Activated CD8-positive, alpha-beta memory T cell treated with anti-CD3 and anti-CD28 coated beads for 24 hours (primary cell): Measurements from ENCODE around the gene TOX2.
A peak's percentile ranks its signal among the peaks of the same experiment; 100 is the strongest.

Source experiments
- DNase-seq: peaks from one replicate; pipeline ENCODE4 v3.0.0-alpha.2; 2020

The TOX2 gene, protein sequence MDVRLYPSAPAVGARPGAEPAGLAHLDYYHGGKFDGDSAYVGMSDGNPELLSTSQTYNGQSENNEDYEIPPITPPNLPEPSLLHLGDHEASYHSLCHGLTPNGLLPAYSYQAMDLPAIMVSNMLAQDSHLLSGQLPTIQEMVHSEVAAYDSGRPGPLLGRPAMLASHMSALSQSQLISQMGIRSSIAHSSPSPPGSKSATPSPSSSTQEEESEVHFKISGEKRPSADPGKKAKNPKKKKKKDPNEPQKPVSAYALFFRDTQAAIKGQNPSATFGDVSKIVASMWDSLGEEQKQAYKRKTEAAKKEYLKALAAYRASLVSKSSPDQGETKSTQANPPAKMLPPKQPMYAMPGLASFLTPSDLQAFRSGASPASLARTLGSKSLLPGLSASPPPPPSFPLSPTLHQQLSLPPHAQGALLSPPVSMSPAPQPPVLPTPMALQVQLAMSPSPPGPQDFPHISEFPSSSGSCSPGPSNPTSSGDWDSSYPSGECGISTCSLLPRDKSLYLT

DNA sequence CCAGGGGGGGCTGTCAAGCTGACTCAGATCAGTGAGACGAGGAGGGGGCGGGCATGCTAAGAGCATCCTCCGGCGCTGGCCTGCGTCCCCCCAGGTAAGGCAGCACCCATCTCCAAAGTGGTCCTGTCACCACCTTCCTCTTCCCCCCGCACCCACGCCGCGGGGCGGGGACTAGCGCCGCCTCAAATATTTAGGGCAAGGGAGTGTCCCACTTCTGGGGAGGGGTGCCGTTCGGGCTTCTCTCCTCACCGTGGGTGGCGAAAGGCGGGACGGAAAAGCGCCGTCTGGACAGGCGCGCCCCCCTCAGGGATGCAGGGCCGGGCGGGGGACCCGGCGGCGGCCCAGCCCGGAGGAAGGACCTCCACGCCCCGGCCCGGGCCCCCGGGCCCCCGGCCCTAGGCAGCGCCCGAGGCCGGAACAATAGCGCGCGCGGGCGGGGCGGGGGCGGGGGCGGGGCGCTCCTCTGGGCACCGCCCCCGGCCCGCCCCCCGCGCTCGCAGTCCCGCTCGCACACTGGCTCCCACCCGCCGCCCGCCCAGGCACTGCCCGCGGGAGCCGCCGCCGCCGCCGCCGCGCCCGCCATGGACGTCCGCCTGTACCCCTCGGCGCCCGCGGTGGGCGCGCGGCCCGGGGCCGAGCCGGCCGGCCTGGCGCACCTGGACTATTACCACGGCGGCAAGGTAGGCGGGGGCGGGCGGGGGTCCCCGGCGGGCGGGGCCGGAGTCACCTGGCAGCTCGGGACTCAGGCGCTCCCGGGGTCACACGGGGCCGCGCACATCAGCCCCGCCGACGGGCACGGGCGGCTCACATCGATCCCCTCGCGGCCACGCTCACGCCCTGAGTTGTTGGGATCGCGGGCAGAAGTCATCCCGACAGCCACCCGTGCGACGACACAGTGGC is at the start of gene TOX2:
Gene TOX2 (plus strand): TSS at position 542 of the 900 bp plus-strand sequence. CDS start 40 bp downstream, at position 582.
- DNase-seq = peak; percentile 66

DNA sequence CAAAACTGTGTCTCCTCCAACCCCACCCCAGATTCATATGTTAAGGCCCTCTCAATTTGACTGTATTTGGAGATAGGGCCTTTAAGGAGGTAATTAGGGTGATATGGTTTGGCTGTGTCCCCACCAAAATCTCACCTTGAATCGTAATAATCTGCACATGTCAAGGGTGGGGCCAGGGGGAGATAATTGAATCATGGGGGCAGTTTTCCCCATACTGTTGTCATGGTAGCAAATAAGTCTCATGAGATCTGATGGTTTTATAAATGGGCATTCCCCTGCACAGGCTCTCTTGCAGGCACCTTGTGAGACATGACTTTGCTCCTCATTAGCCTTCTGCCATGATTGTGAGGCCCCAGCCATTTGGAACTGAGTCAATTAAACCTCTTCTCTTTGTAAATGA is 46.6 kb upstream of the TOX2 start:
- no peak for DNase-seq

DNA sequence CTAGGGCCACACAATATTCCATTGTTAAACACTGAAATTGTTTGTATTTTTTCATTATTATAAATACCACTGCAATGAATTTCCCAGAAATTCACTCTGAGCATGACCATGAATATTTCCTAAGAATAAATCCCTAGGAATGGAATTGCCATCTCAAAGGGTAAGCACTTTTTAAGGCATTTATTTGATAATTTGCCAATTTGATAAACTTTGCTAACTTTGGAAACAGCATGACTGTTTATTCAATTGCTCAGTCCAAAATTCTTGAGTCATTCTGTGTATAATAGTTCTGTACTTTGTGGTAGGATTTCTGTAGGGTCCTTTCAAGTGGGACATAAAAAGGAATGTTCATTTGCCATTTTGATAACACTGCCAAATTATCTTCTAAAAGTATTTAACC is 44.2 kb upstream of the TOX2 start:
- no peak for DNase-seq

DNA sequence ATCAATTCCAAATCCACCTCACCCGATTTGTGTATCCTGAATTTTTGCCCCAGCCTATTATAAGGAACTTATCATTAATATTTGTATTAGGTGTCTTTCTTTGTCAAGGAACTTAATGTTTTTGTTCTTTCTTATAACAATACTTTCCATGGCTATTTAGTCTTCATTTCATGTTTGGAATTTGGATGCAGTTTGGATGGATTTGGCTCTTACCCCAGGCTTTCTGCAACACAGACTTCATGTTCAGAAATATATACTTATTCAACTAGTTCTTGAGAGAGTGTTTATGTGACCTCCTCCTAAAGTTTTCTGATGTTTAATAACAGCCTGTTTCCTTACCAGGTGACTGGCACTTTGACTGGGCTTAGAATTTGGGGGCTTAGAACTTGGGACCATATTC is 35.9 kb upstream of the TOX2 start:
- no peak for DNase-seq

DNA sequence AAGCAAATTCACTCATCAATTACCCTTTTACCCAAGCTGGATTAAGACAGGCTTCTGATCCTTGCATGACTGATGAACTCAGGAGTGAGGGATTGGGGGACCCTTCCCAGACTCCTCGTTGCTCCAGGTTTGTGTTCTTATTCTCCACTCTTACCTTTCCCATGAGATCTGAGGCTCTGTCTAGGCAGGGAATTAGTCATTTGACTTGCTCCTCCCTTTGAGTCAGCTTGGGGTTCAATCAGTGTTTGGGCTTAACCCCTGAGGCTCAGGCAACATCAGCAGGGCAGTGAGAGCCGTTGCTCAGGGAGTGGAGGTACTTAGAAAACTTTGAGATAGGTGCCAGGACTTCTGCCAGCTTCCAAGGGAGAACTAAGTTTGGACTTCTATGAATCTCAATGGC is 20.7 kb upstream of the TOX2 start:
- no peak for DNase-seq

DNA sequence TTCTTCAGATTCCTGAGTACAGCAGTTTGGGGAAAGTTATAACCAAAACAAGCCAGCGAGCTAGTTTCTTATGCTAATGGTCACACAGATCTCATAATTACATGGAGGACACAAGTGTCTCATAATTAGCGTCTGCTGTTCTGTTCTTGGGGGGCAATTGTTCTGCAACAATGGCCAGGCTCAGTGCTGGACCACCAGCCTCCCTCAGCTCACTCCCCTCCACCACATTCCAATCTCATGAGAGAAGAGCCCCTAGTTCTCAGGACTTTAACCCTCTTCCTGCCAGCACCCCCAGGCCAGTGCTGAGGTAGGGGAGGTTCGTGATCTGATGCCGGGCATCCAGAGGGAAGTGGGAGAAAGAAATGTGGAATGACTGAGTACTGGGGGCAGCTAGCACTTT is 20.2 kb upstream of the TOX2 start:
- no peak for DNase-seq

DNA sequence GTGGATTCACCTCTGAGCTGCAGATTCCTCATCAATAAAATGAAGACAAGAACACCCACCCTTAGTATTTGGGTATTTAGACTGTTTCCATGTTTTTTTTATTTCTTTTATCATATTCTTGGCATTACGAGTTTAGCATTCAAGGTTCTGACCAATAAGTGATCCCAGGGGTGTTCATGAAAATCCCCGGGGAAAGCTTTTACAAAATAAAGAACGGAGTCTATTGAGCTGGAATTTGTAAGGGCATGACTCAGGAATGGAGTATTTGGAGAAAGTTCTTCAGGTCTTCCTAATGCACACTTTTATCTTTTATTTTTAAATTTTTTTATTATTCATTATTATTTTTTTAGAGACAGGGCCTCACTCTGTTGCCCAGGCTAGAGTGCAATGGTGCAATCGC is 19.4 kb upstream of the TOX2 start:
- no peak for DNase-seq

DNA sequence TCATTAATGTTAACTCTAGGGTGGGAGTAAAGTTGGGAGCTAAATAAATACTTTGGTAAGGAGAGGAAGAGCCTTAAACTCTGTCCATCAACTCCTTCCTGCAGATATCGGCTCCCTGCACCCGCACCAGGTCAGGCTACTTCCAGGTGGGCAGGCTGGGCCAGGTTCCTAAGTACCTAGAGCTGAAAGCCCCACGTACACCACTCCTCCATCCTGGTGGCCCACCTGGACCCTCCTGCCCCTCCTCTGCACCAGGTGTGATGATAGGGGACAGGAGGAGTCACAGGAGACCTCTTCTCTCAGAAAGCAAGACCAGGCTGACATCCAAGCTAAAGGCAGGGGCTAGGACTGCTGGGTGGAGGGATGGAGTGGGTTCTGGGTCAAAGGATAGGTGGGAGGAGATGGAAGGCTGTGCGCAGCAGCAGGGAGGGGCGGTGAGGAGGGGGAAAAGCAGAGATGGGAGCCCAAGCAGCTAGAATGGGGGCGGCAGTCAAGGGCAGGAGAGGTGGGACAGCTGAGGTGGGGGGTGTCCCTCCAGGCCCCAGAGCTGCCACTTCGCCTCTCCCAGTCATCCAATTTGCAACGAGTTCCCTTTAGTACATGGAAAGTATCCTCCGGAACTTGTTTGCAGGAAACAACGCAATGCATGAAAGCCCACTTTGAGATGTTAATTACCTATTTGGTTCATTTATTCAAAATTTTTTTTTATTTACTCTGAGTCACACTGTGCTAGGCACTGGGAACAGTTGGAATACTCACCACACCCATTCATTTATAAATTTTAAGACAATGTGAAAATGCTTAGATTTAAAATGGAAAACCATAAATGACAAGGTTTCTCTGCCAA is 15.2 kb upstream of the TOX2 start:
- no peak for DNase-seq

DNA sequence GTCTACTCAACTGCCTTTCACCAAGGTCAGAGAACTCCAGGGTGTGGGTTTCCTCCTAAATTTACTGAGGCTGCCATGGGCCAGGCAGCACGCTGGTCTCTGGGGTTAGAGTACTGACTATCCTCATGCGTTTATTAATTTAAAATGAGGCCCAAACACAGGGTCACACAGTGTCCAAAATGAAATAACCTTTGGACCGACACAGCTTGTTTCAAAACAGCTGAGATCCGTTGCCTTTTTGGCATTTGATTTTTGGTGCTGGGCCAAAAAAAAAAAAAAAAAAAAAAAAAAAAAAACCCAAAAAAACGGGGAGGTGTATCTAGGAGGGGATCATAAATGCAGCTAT is 14.6 kb upstream of the TOX2 start:
- no peak for DNase-seq

DNA sequence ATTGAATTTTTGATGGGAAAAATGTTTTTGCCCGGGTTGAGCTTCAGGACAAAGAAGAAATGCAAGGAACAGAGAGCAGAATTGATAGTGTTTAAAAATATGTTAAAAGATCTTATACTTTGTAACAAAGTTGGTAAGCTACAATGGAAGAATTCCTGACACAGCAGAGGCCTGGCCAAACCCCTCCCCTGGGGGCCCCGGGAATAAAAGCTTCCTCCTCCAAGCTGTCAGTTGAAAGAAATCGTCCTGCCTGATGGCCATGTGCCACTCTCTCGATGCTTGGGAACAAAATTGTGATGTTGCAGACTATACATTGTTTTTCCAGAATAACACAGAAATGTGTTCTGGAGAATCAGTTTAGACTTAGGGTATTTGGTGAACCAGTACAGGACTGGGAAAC is 14.2 kb upstream of the TOX2 start:
- DNase-seq = no peak

DNA sequence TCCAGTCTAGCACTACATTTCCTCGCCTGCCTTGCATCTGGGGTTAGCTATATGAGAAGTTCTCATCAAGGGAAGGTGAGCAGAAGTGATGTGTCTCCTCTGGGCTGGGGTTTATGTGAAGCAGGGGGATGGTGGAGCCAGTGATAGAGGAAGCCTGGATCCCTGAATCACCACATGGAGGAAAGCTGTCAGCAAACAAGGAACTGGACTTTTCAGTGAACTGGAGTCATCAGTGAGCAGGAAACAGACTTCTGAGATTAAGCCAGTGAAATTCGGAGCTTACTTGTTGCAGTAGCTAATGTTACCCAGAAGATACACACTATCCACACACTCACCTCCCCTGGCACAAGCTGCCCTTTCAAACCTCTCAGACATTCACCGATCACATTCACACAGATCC is 13.4 kb upstream of the TOX2 start:
- DNase-seq = no peak

DNA sequence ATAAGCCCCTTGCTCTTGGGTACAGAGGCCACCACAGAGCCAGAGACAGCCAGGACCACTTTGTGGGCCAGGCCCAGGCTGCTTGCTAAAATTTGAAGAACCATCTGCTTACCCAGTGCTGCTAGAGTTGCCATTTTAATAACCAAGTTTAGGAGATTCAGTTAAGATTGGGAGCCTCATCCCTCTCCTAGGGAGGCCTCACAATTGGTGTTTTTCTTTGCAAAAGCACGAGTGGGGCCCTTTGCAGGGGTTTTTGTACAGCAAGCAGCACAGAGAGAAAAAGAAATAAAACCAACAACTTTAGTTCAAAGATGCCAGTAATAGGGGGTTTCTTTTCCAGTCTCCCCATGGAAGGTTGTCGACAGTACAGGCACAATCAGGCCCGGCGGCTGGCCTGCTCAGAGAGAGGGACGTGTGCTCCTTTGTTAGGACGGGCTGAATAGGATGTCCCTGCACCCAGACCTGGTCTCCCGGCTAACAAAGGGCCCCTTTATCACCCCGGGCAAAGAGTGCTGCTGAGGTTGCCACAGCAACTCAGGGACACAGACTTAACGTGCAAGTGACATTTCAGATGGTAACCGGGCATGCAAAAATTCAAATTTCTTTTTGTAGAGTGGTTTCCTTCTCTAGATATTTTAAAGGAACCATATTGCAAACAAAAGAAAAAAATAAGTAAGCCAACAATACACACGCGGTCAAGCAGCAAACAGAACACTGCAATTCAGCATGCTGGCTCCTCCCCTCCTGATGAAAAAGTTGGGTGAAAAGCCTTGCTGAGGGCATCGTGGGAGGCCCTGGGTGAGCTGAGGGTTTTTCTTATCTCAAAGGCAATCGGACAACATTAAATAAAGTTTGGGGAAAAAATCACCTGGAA is 10.5 kb upstream of the TOX2 start:
- DNase-seq = no peak

DNA sequence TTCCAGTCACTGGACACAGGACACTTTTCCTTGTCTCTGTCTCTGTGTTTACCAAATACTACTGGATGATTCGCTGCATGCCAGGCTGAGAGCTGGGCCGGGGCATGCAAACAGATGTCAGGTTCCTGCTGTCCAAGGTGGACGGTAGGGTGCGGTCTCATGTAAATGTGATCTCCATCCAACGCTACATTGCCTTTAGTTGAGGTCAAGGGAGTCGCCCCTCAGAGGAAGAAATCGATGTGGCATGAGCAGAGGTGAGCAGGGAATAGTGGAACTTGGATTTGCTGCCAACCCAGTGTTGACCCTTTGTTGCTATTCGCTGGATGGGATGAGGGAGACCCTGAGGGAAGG is 9.8 kb upstream of the TOX2 start:
- no peak for DNase-seq

DNA sequence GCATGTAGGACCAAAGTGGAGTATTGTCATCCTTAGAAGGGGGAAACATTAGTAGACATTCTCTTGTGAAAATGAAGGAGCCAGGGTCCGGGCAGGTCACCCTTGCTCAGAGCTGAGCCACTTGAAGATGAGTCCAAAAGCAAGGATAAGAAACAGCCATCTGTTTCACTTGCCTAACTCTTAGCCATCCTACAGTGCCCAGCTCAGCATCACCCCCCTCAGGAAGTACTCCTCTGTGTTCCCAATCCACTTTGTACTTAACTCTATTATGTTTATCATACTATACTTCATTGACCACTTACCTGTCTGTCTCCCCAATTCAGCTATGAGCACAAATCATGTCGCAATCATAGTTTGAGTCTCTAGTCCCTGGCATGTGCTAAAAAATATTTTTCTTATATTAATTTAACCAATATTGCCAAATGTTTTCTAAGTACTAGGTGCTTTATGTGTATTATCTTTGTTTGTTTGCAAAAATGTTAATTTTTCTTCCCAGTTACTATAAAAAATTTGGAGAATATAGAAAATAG is 8.1 kb upstream of the TOX2 start:
- DNase-seq = no peak

DNA sequence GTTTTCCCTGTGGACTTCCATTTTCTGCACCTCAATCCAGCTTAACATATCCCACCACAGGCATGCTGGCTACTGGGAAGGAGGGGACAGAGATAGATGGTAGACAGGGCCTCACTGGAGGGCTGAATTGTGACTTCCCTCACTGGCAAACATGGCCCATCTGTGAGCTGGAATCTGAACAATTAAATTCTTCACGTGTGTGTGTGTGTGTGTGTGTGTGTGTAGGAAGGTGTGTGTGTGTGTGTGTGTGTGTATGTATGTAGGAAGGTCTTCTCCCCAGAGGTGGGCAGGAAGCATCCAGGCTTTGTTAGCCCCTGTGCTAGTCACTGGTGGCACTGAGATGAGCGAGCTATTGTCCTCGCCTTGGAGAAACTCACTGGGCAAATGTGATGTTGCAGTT is 5.4 kb upstream of the TOX2 start:
- peak; percentile 48 for DNase-seq

DNA sequence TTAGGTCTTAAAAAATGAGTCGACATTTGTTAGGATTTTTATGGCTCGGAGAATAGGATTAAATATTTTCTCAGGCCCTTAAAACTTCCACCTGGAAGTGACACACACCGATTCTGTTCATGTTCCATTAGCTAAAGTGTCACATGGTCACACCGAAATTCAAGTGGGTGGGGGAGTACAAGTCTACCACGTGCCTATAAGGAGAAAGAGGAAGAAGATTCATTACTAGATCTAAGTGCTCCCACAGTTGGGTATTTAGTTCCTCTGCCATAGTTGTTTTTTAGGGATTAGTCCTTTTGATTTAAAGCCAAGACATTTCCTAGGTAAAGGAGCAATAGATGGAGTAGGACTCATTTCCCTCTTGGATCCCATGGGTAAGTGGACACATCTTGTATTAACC is 4.9 kb upstream of the TOX2 start:
- peak; percentile 26 for DNase-seq

DNA sequence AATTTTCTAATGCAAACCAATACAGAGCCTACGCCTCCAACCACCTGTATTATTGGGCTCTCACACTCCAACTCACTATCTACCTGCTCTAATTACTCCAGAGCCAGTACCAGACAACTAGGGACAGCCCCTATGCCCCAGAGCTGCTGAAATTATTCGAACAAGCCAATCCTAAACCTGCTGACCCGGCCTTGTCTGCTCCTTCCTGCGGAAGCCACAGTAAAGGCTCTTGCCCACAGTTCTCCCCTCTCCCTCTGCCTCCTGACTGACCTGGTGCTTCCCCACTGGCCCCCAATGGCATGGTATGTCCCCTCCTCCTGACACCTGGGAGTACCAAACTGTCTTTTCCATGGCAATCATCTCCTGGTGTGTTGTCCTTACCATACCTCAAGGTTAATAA is 4.1 kb upstream of the TOX2 start:
- peak; percentile 47 for DNase-seq

DNA sequence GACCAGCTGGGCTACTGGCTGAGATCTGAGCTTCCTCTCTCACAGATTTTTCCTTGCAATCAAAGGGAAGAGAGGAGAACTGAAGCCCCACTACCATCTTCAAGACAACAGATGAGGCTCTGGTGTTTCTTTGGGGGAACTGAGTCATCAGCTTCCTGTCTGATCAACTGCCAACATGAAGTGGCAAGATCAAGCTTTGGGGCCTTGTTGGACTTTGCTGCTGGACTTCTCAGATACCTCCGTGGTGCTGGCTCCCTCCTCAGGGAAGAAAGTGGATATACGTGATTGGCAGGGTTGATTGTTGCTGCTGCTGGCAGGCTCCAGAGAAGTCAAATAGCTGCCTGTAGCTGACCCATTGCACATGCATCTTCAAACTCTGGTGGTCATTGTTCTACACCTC is 3.6 kb upstream of the TOX2 start:
- peak; percentile 44 for DNase-seq

DNA sequence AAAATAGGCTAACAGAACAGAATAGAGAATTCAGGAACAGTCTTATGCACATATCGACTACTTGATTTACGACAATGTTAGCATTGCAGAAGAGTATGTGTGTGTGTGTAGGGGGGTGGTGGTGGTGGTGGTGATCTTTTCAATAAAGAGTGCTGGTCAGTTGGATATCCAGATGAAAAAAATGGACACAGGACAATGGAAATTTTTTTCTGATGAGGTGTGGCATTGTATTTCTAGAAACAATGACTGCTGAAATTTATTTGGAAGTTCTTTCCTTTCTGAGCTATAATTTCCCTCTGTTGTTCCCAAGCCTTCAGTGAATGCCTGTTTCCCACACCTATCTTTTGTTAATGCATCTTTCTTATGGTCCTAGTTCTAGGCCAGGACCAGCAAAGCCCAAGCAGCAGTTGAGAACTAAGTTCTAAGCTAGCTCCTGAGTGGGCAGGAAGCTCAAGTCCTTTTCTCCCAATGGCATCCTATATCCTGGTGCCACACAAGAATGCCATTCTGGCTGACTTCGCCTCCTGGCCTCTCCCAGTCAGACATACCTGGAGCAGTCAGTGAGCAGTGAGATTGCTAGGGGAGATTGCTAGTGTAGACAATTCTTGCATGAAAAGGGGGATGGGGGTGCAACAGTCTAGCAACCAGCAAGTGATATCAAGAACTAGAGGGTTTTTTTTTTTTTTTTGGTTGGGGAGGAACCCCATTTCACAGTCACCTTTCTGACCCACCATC is 1.2 kb upstream of the TOX2 start:
- DNase-seq = peak; percentile 57

DNA sequence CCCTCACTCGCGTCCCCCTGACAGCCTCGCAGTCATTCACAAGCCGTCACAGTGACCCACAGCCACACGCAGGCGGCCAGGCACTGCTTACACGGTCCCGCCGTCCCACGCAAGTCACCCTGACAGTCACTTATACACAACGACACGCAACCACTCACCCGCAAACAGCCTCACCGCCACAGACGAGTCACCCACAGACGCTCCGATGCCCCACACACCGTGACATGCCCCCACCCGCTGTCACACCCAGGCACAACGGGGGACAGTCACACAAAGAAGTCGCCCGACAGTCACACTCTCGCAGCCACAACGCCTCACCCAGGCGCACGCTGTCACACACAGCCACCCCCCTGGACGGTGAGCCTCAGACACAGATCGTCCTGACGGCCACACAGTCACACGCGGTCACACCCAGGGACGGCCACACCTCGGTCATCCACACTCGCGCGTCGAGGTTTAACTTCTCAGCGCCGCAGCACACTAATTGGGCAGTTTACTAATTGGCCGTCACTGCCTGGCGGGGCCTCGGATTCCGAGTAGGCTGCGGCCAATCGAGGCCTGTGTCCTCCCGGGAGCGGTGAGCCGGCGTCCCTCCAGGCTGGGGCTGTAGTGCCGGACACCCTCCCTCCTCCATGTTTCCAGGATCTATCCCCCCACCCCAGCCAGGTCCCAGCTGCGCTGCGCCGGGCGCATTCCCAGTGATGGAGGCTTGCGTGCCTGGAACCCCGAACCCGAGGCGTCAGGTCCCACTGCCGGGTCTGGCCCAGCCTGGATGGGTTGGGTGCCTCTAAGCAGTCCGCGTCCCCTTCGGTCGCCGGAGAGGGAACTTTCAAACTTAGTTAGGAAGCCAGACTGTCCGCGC is 790 bp downstream of the TOX2 start:
- peak; percentile 77 for DNase-seq
